K562 (cell line): ENCODE data around the gene HSPB2. TPM values are rescaled to one million over a fixed set of nuclear protein-coding genes. Genes with fewer than 3 reads are reported as not detected.

Experiments used
- ATAC-seq: fragments of 200-7000 bp; cut with Tn5 transposase; 3 replicates; pipeline ENCODE4 v1.9.1; 2020; ENCODE audit warnings: moderate library complexity
- BruUV-seq: library from RNA; stranded (reverse); fragments of 400-500 nt; replicated peaks from 2 replicates; lab custom pipeline; 2021; lab: Mats Ljungman, UMichigan
- CTCF ChIA-PET: fragments of 300-600 bp; formaldehyde crosslinking; extraction: SDS; loops from one replicate; lab custom pipeline; 2021; ENCODE audit warnings: low intra/inter-chr PET ratio; lab: Yijun Ruan, JAX
- POLR2A ChIA-PET: fragments of 300-600, 350-650 bp; sonication (Branson Sonifier 250); formaldehyde crosslinking; extraction: SDS; loops from one replicate; lab custom pipeline; 2021; ENCODE audit warnings: antibody characterized with exemption, inconsistent platforms; lab: Yijun Ruan, JAX
- DNase-seq, 4 experiments: peaks; one replicate each; pipeline versions ENCODE4 v3.0.0 to v3.0.0-alpha.2; 2011 to 2018; ENCODE audit warnings: low spot score in 3 of 4, mixed read lengths in 3 of 4; ENCODE audit errors: extremely low read depth in 1 of 4
- FAIRE-seq: peaks from 2 replicates; lab custom pipeline; 2011; peaks lifted over from hg19 to GRCh38; lab: Jason Lieb, UNC
- H2AFZ ChIP-seq: 2 replicates; pipeline ENCODE4 v1.6.0; 2011; ENCODE audit warnings: low read depth, low read length, control low read depth, inconsistent platforms
- H3K27ac ChIP-seq: fragments of 200-600 bp; 3 replicates; pipeline ENCODE4 v1.8.0; 2011; ENCODE audit warnings: low read depth, mild to moderate bottlenecking, control low read depth, inconsistent platforms, low read length, moderate library complexity, mixed read lengths; ENCODE audit errors: extremely low read depth
- H3K27me3 ChIP-seq, 2 experiments: fragments of 300-600 bp in 1 of 2; 2 replicates in 1 of 2; 3 replicates in 1 of 2; pipeline versions ENCODE4 v1.6.0 to v1.8.0; 2011; ENCODE audit warnings: inconsistent platforms in 2 of 2, low read length in 2 of 2, mild to moderate bottlenecking in 1 of 2, mixed read lengths in 1 of 2, moderate library complexity in 1 of 2; ENCODE audit not compliant: control insufficient read depth in 2 of 2, insufficient read depth in 2 of 2
- H3K36me3 ChIP-seq: fragments of 300-600 bp; 3 replicates; pipeline ENCODE4 v1.8.0; 2011; ENCODE audit warnings: mild to moderate bottlenecking, low read length, inconsistent platforms; ENCODE audit not compliant: control insufficient read depth, insufficient read depth
- H3K4me1 ChIP-seq, 2 experiments: fragments of 200-600 bp in 1 of 2; replicated peaks in 1 of 2; 2 replicates in 1 of 2; 3 replicates in 1 of 2; pipeline versions ENCODE4 v1.5.1 to v1.8.0; 2011; ENCODE audit warnings: inconsistent platforms in 2 of 2, low read length in 2 of 2, mild to moderate bottlenecking in 1 of 2, mixed read lengths in 1 of 2, moderate library complexity in 1 of 2; ENCODE audit not compliant: control insufficient read depth in 2 of 2, insufficient read depth in 2 of 2
- H3K4me2 ChIP-seq: 2 replicates; pipeline ENCODE4 v1.6.1; 2011; ENCODE audit warnings: low read length, control low read depth, inconsistent platforms, mixed read lengths; ENCODE audit not compliant: insufficient read depth
- H3K4me3 ChIP-seq: fragments of 200-600 bp; sonication (generic), shearing (Covaris generic); 2 replicates; pipeline ENCODE4 v1.5.1; 2016; ENCODE audit warnings: control low read depth, inconsistent platforms
- H3K79me2 ChIP-seq: fragments of 200-600 bp; 3 replicates; pipeline ENCODE4 v1.8.0; 2011; ENCODE audit warnings: low read length, inconsistent platforms; ENCODE audit not compliant: control insufficient read depth, insufficient read depth
- H3K9ac ChIP-seq, 2 experiments: 2 replicates each; pipeline versions ENCODE4 v1.6.0 to v1.6.1; 2011; ENCODE audit warnings: low read depth in 2 of 2, low read length in 2 of 2, control low read depth in 1 of 2, inconsistent platforms in 1 of 2, mild to moderate bottlenecking in 1 of 2, mixed read lengths in 1 of 2; ENCODE audit not compliant: insufficient read depth in 1 of 2
- H3K9me1 ChIP-seq: one replicate; pipeline ENCODE4 v1.6.0; 2011; ENCODE audit warnings: inconsistent platforms, mild to moderate bottlenecking, low read length, moderate library complexity; ENCODE audit not compliant: control insufficient read depth, insufficient read depth
- H3K9me3 ChIP-seq: replicated peaks from 2 replicates; pipeline ENCODE4 v1.5.1; 2011; ENCODE audit warnings: low read depth, low read length, inconsistent platforms; ENCODE audit not compliant: control insufficient read depth, insufficient read depth
- H4K20me1 ChIP-seq: replicated peaks from 2 replicates; pipeline ENCODE4 v1.6.1; 2011; ENCODE audit warnings: low read length, inconsistent platforms, mixed read lengths; ENCODE audit not compliant: control insufficient read depth, insufficient read depth
- ETV1 ChIP-seq: fragments of 450-650 bp; conservative IDR thresholded peaks from 2 replicates; pipeline ENCODE4 v1.6.1; 2016; ENCODE audit warnings: missing genetic modification characterization, control low read depth, low read depth, missing compliant biosample characterization
- MGA ChIP-seq: fragments of 450-650 bp; IDR thresholded peaks from 2 replicates; pipeline ENCODE4 v1.6.1; 2016; ENCODE audit warnings: mild to moderate bottlenecking, moderate library complexity
- SNAPC5 ChIP-seq: fragments of 250-450 bp; sonication (Bioruptor Pico); IDR thresholded peaks from 2 replicates; pipeline ENCODE4 v1.8.0; 2021; ENCODE audit warnings: moderate library complexity, mild to moderate bottlenecking, inconsistent platforms
- U2AF2 ChIP-seq: fragments of 200-400 bp; formaldehyde crosslinking; optimal IDR thresholded peaks from 2 replicates; pipeline ENCODE3; 2017; ENCODE audit warnings: low read depth, mild to moderate bottlenecking, low read length
- ZC3H8 ChIP-seq: fragments of 450-650 bp; IDR thresholded peaks from 2 replicates; pipeline ENCODE4 v1.6.1; 2017
- ZFP91 ChIP-seq: sonication (generic); formaldehyde crosslinking; IDR thresholded peaks from 2 replicates; pipeline ENCODE4 v1.8.0; 2022; ENCODE audit warnings: mild to moderate bottlenecking, missing genetic modification reagents
- ZNF512 ChIP-seq: IDR thresholded peaks from 2 replicates; pipeline ENCODE4 v1.6.1; 2016; ENCODE audit warnings: missing genetic modification characterization, missing compliant biosample characterization
- WGBS: fragments of 100-300 bp; shearing (Covaris generic); methylation state at CpG from one replicate; pipeline ENCODE4 v1.1.6; 2016; ENCODE audit warnings: low coverage, mixed read lengths; ENCODE audit not compliant: insufficient coverage; ENCODE audit errors: missing lambda C conversion rate; 5-methylcytosine and 5-hydroxymethylcytosine counted together
- in situ Hi-C: fragments of 300-500 bp; cut with MboI; formaldehyde crosslinking; loops from 4 replicates; pipeline ENCODE4 v1.15.0; 2018; ENCODE audit warnings: inconsistent platforms, mixed read lengths
- intact Hi-C: fragments of 100-400 bp; cut with micrococcal nuclease; formaldehyde crosslinking; loops from 2 replicates; pipeline ENCODE4 v1.14.2; 2022
- polyA plus RNA-seq, 8 experiments: library from polyadenylated mRNA; depleted of rRNA in 4 of 8; stranded (reverse) in 5 of 8; unstranded in 3 of 8; fragments of >200 nt; fragmentation: Nextera tagmentation in 2 of 8; fragmentation: Illumina TruSeq in 1 of 8; extraction: Ambion mirVana in 2 of 8; extraction: Trizol in 1 of 8; gene quantifications; 2 replicates each; pipeline versions ENCODE4 v1.2.1 to v1.2.3, GENCODE V29; 2011 to 2014; ENCODE audit warnings: inconsistent platforms in 1 of 8, missing spikeins in 1 of 8
- total RNA-seq, 7 experiments: library from RNA; depleted of rRNA in 6 of 7; stranded (reverse); fragments of >200 nt in 6 of 7; fragmentation: Illumina TruSeq in 2 of 7; extraction: Trizol in 2 of 7; gene quantifications; 2 replicates each; pipeline versions ENCODE4 v1.2.1 to v1.2.3, GENCODE V29; 2011 to 2021; ENCODE audit warnings: low replicate concordance in 1 of 7

HSPB2 gene
- total and polyA plus RNA-seq, 9 of the 15 experiments (the other 6 are each of a cell fraction or from before 2014, with no cell fraction given): 0.06 to 0.35 (median 0.11) TPM; not detected in 5

GRCh38 chr11:111882202-111882601 lies 30.3 kb upstream of the HSPB2 start:
- H2AFZ ChIP-seq: no peak overlapping the region
- intact Hi-C loops: no loop called here
- CTCF ChIA-PET: interaction anchor here (0.5 kb wide), 1 partner anchor 188 kb away, joined by 3 read pairs; no protein-coding TSS in a partner anchor
- TF ChIP-seq ETV1 (tag) (no peak), MGA (no peak), ZFP91 (no peak), ZC3H8 (no peak), SNAPC5 (CRISPR knock-in tag) (no peak), U2AF2 (no peak), ZNF512 (tag) (no peak)

More at GRCh38 chr11:111882202-111882601, 30.3 kb upstream of the HSPB2 start:
- H3K4me2 ChIP-seq: no peak overlapping the region
- peaks cover 8% of the 10 kb centered on the region for H3K79me2 ChIP-seq
- no peak for ATAC-seq
- no peak overlapping the region for H3K9ac ChIP-seq
- no peaks in the 10 kb centered on the region for H3K9me1 ChIP-seq
- 62% methylated on average over 5 of the region's 5 CpGs for WGBS
- no peak for DNase-seq
- no peak overlapping the region for H3K27ac ChIP-seq
- FAIRE-seq: no peak
- no peaks in the 10 kb centered on the region for H4K20me1 ChIP-seq
- in situ Hi-C loops: loop anchor here (5.0 kb wide), 1 partner anchor 45 kb away; no protein-coding TSS in a partner anchor
- POLR2A ChIA-PET: interaction anchor here (1.2 to 3.6 kb wide), 3 partner anchors 11 to 45 kb away, joined by 3 to 18 read pairs (median 4); partner anchors contain the start of gene ALG9
- no peaks in the 10 kb centered on the region for H3K27me3 ChIP-seq
- H3K9me3 ChIP-seq: no peaks in the 10 kb centered on the region
- no peaks in the 10 kb centered on the region for H3K36me3 ChIP-seq
- peaks cover 10 to 18% of the 10 kb centered on the region in 2 experiments; a peak in 4 of 5 replicates for H3K4me1 ChIP-seq
- H3K4me3 ChIP-seq: no peak overlapping the region
- BruUV-seq: no TSS peak
